ENCODE data around the gene FAAP20. TPM values are rescaled to one million over a fixed set of nuclear protein-coding genes. Genes with fewer than 3 reads are reported as not detected.

The FAAP20 gene
- total RNA-seq, 1 donor from 2014 or later: 50.6 TPM

DNA sequence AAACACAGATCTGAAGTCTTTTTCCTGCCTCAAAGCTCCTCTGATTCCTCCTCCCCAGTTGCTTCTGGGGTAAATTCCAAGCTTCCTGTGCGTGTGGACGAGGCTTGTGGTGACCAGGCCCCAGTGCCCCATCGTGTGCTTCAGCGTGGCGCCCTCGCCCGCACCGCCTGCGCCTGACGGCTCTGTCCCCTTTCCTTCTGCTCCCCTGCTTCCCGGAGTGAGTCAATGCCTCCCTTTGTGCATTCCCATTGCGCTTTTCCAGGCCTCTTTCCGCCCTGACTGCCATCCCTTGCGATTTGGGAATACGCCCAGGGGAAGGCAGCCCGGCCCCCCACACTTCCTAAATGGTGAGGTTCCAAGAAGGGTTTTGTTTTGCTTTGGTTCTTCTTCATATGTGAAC is 36.3 kb downstream of the FAAP20 start:
- H3K27me3 ChIP-seq (ENCODE audit: control insufficient read depth, insufficient read depth, low read length): no peaks in the 10 kb centered on the region
- DNase-seq (ENCODE audit: low read depth): no peak
- no peak overlapping the region for H3K4me3 ChIP-seq (ENCODE audit: low read depth, low read length)
- H3K36me3 ChIP-seq (ENCODE audit: control insufficient read depth, insufficient read depth, low read length): no peaks in the 10 kb centered on the region
- TF ChIP-seq, protein P1, sequence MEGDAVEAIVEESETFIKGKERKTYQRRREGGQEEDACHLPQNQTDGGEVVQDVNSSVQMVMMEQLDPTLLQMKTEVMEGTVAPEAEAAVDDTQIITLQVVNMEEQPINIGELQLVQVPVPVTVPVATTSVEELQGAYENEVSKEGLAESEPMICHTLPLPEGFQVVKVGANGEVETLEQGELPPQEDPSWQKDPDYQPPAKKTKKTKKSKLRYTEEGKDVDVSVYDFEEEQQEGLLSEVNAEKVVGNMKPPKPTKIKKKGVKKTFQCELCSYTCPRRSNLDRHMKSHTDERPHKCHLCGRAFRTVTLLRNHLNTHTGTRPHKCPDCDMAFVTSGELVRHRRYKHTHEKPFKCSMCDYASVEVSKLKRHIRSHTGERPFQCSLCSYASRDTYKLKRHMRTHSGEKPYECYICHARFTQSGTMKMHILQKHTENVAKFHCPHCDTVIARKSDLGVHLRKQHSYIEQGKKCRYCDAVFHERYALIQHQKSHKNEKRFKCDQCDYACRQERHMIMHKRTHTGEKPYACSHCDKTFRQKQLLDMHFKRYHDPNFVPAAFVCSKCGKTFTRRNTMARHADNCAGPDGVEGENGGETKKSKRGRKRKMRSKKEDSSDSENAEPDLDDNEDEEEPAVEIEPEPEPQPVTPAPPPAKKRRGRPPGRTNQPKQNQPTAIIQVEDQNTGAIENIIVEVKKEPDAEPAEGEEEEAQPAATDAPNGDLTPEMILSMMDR (IDR thresholded peaks at IDR 0.05; ENCODE audit: insufficient read depth, low read length, poor library complexity, severe bottlenecking): no peak

DNA sequence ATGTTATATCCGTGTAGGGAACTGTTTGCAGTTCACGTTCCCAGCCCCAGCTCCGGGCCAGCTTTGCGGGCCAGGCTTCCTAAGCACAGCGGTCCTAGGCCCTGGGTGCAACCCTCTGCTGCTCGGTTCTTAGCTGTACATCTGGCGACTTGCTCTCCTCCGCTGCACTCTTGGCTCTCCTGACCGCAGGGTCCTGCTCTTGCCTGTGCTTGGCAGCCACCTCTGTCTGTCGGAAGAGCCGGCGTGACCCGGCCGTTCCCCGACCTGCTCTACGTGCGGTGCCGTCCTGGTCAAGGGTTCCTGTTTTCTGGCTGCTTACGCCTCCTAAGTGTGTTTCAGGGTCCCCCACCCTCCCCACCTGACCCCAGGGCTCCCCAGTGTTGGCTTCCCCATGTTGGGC is 36.7 kb downstream of the FAAP20 start:
- no peaks in the 10 kb centered on the region for H3K36me3 ChIP-seq (ENCODE audit: control insufficient read depth, insufficient read depth, low read length)
- H3K27me3 ChIP-seq (ENCODE audit: control insufficient read depth, insufficient read depth, low read length): no peaks in the 10 kb centered on the region
- TF ChIP-seq, protein P1 (IDR thresholded peaks at IDR 0.05; ENCODE audit: insufficient read depth, low read length, poor library complexity, severe bottlenecking): no peak
- no peak overlapping the region for H3K4me3 ChIP-seq (ENCODE audit: low read depth, low read length)
- no peak for DNase-seq (ENCODE audit: low read depth)

DNA sequence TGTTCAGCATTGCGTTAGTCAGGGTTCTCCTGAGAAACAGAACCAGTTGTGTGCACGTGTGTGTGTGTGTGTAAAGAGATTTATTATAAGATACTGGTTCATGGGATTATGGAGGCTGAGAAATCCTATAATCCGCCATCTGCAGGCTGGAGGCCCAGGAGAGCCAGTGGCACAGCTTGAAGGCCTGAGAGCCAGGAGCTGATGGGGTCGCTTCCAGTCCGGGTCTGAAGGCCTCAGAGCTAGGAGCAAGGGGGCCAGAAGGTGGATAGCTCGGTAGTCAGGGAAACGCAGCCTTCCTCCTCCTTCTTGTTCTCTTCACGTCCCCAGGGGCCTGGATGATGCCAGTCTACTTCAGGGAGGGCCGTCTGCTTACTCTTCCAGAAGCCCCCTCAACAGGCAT is 37.7 kb downstream of the FAAP20 start:
- DNase-seq (ENCODE audit: low read depth): no peak
- no peaks in the 10 kb centered on the region for H3K27me3 ChIP-seq (ENCODE audit: control insufficient read depth, insufficient read depth, low read length)
- no peak overlapping the region for H3K4me3 ChIP-seq (ENCODE audit: low read depth, low read length)
- TF ChIP-seq, protein P1 (IDR thresholded peaks at IDR 0.05; ENCODE audit: insufficient read depth, low read length, poor library complexity, severe bottlenecking): no peak
- H3K36me3 ChIP-seq (ENCODE audit: control insufficient read depth, insufficient read depth, low read length): no peaks in the 10 kb centered on the region

DNA sequence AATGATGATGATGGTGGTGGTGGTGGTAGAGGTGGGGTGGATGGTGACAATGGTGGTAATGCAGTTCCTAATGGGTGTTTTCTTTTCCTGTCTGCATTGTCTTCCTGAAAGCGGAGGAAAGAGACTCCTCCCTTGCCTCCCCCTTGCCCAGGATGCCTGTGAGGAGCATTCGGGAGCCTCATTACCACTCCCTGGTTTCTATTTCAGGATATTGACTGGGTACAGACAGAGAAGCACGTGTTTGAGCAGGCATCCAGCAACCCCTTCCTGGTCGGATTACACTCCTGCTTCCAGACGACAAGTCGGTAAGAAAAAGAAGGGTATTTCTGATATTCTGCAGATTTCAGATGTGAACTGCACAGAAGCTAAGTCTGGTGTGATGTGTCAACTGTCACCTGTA is 38.8 kb downstream of the FAAP20 start:
- H3K36me3 ChIP-seq (ENCODE audit: control insufficient read depth, insufficient read depth, low read length): no peaks in the 10 kb centered on the region
- no peak overlapping the region for H3K4me3 ChIP-seq (ENCODE audit: low read depth, low read length)
- DNase-seq (ENCODE audit: low read depth): no peak
- TF ChIP-seq, protein P1 (IDR thresholded peaks at IDR 0.05; ENCODE audit: insufficient read depth, low read length, poor library complexity, severe bottlenecking): no peak
- no peaks in the 10 kb centered on the region for H3K27me3 ChIP-seq (ENCODE audit: control insufficient read depth, insufficient read depth, low read length)

DNA sequence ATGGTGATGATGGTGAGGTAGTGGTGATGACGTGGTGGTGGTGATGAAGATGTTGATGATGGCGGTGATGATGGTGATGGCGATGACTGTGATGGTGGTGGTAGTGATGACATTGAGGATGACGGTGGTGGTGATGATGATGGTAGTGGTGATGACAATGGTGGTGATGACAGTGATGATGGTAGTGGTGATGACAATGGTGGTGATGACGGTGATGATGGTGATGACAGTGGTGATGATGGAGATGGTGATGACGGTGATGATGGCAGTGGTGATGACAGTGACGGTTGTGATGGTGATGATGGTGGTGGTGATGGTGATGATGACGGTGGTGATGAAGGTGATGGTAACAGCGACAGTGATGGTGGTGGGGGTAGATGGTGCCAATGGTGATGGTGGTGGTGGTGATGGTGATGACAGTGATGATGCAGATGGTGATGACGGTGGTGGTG is 39.4 kb downstream of the FAAP20 start:
- H3K27me3 ChIP-seq (ENCODE audit: control insufficient read depth, insufficient read depth, low read length): no peaks in the 10 kb centered on the region
- H3K4me3 ChIP-seq (ENCODE audit: low read depth, low read length): no peak overlapping the region
- no peaks in the 10 kb centered on the region for H3K36me3 ChIP-seq (ENCODE audit: control insufficient read depth, insufficient read depth, low read length)
- DNase-seq (ENCODE audit: low read depth): no peak
- TF ChIP-seq, protein P1 (IDR thresholded peaks at IDR 0.05; ENCODE audit: insufficient read depth, low read length, poor library complexity, severe bottlenecking): no peak

DNA sequence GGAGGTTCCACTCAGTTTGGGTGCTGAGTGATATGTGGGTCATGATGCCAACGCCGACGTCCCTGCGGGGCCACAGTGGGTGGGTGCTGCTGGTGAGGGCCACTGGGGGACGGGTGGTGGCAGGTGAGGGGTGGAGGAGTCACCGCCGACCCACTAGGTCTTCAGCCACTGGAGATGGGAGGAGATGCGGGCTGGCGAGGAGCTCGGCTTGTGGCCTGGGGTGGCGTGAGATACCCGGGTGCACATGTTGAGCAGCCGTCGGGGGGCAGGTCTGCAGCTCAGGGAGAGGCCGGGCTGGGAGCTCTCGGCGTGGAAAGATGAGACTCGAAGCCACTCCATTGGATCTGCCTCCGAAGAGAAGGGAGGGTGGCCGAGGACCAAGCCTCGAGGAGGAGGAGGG is 40.5 kb downstream of the FAAP20 start:
- no peaks in the 10 kb centered on the region for H3K36me3 ChIP-seq (ENCODE audit: control insufficient read depth, insufficient read depth, low read length)
- no peak for DNase-seq (ENCODE audit: low read depth)
- H3K4me3 ChIP-seq (ENCODE audit: low read depth, low read length): no peak overlapping the region
- TF ChIP-seq, protein P1 (IDR thresholded peaks at IDR 0.05; ENCODE audit: insufficient read depth, low read length, poor library complexity, severe bottlenecking): no peak
- no peaks in the 10 kb centered on the region for H3K27me3 ChIP-seq (ENCODE audit: control insufficient read depth, insufficient read depth, low read length)
